Vagina (tissue), 2 donors: ENCODE data around the gene CUBN.

Experiments
- POLR2A ChIP-seq, 2 donors: fragments of 450-650 bp; IDR thresholded peaks; one replicate each; pipeline ENCODE4 v1.6.1; 2017; ENCODE audit warnings: antibody characterized with exemption in 2 of 2, mild to moderate bottlenecking in 2 of 2, moderate library complexity in 2 of 2
- POLR2AphosphoS5 ChIP-seq, 2 donors: sonication (generic); formaldehyde crosslinking; IDR thresholded peaks; one replicate each; pipeline ENCODE4 v1.9.0; 2017; ENCODE audit warnings: antibody characterized with exemption in 2 of 2, mild to moderate bottlenecking in 2 of 2, low read depth in 1 of 2; ENCODE audit not compliant: insufficient read depth in 1 of 2
- TF ChIP-seq, protein P1 (sequence below), 3 experiments: fragments of 450-650 bp in 2 of 3; fragments of 200-600 bp in 1 of 3; sonication (generic) in 1 of 3; IDR thresholded peaks; one replicate each; pipeline ENCODE4 v1.5.1; 2017 to 2019; ENCODE audit warnings: antibody characterized with exemption in 3 of 3, mild to moderate bottlenecking in 2 of 3, moderate library complexity in 2 of 3

DNA sequence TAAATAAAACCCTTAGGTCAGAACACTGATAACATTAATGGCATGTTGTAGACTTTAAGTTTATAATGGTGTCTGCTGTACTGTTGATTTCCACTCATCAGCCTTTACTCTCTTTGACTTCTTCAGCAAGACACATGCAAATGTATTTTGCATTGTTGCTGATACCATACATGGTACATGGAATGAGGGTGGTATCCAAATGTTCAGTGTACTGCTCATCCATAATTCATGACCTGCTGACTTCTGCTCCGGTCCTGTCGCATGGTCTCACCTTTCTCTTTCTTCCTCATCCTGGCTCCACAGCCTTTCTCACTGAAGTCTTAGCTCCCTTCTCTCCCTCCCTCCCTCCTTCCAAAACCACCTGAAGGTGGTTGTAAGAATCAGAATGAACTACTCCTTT, 4.7 kb upstream of the CUBN start:
- TF ChIP-seq, protein P1, sequence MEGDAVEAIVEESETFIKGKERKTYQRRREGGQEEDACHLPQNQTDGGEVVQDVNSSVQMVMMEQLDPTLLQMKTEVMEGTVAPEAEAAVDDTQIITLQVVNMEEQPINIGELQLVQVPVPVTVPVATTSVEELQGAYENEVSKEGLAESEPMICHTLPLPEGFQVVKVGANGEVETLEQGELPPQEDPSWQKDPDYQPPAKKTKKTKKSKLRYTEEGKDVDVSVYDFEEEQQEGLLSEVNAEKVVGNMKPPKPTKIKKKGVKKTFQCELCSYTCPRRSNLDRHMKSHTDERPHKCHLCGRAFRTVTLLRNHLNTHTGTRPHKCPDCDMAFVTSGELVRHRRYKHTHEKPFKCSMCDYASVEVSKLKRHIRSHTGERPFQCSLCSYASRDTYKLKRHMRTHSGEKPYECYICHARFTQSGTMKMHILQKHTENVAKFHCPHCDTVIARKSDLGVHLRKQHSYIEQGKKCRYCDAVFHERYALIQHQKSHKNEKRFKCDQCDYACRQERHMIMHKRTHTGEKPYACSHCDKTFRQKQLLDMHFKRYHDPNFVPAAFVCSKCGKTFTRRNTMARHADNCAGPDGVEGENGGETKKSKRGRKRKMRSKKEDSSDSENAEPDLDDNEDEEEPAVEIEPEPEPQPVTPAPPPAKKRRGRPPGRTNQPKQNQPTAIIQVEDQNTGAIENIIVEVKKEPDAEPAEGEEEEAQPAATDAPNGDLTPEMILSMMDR (IDR thresholded peaks at IDR 0.05) = no peak
- no peak for TF ChIP-seq POLR2A (IDR thresholded peaks at IDR 0.05)
- no peak for TF ChIP-seq POLR2AphosphoS5 (IDR thresholded peaks at IDR 0.05; ENCODE audit: insufficient read depth in 1 of 2, low read depth in 1 of 2)
